Measurements from ENCODE around the gene MS4A4E.
"Not testable (repeated sequence)": the region's sequence is repeated elsewhere in the genome, so short reads cannot be mapped to it uniquely, and the experiment has no call there.

Gene MS4A4E

GRCh38 chr11:60242740-60243239 is at the start of gene MS4A4E:
TSS of gene MS4A4E (minus strand) at chr11:60243137. CDS start at chr11:60230055, 13,082 bp downstream.
- no peak for DNase-seq (ENCODE audit: low read depth)
- TF ChIP-seq CTCF (IDR thresholded peaks at IDR 0.05; ENCODE audit: control insufficient read depth, extremely low read depth, insufficient read depth): no peak
- H3K4me3 ChIP-seq (ENCODE audit: low read depth, low read length): no peak within 1 kb of the TSS

- H3K4me3 ChIP-seq (ENCODE audit: low read depth, low read length): no peak overlapping the region
- no peak for DNase-seq (ENCODE audit: low read depth)
- no peak for TF ChIP-seq CTCF (IDR thresholded peaks at IDR 0.05; ENCODE audit: control insufficient read depth, extremely low read depth, insufficient read depth)
These were observed 49.2 kb upstream of the MS4A4E start for GRCh38 chr11:60292145-60292544.

- TF ChIP-seq CTCF (IDR thresholded peaks at IDR 0.05; ENCODE audit: control insufficient read depth, extremely low read depth, insufficient read depth): no peak
- DNase-seq (ENCODE audit: low read depth): no peak
- H3K4me3 ChIP-seq (ENCODE audit: low read depth, low read length): no peak overlapping the region
These were observed 45.6 kb upstream of the MS4A4E start for GRCh38 chr11:60288531-60288930.

- not testable (repeated sequence) for H3K4me3 ChIP-seq (ENCODE audit: low read depth, low read length); DNase-seq (ENCODE audit: low read depth)
These were observed 42.6 kb upstream of the MS4A4E start for GRCh38 chr11:60285411-60286126.

GRCh38 chr11:60282286-60282685 is 39.3 kb upstream of the MS4A4E start:
- TF ChIP-seq CTCF (IDR thresholded peaks at IDR 0.05; ENCODE audit: control insufficient read depth, extremely low read depth, insufficient read depth): no peak

GRCh38 chr11:60281485-60281884 is 38.5 kb upstream of the MS4A4E start:
- no peak for DNase-seq (ENCODE audit: low read depth)
- no peak for TF ChIP-seq CTCF (IDR thresholded peaks at IDR 0.05; ENCODE audit: control insufficient read depth, extremely low read depth, insufficient read depth)
- no peak overlapping the region for H3K4me3 ChIP-seq (ENCODE audit: low read depth, low read length)

More at GRCh38 chr11:60282286-60282685, 39.3 kb upstream of the MS4A4E start:
- DNase-seq (ENCODE audit: low read depth): no peak
- H3K4me3 ChIP-seq (ENCODE audit: low read depth, low read length): no peak overlapping the region

GRCh38 chr11:60280412-60280811 is 37.5 kb upstream of the MS4A4E start, which contains the start of gene MS4A4A:
TSS of gene MS4A4A (plus strand) at chr11:60280666. CDS start at chr11:60280676, 10 bp downstream.
- no peak for TF ChIP-seq CTCF (IDR thresholded peaks at IDR 0.05; ENCODE audit: control insufficient read depth, extremely low read depth, insufficient read depth)
- no peak for DNase-seq (ENCODE audit: low read depth)
- no peak within 1 kb of the TSS for H3K4me3 ChIP-seq (ENCODE audit: low read depth, low read length)
